Gastrocnemius medialis (tissue), 4 donors: ENCODE results near the gene TLR4. TPM values are rescaled to one million over a fixed set of nuclear protein-coding genes. Genes with fewer than 3 reads are reported as not detected.

Experiments used
- ATAC-seq, 2 donors: fragments of 150-250 bp; one replicate each; pipeline ENCODE4 v1.9.1; 2016
- DNase-seq, 2 donors: peaks; one replicate each; pipeline ENCODE4 v3.0.0-alpha.2; 2019
- H3K27ac ChIP-seq, 4 donors: fragments of 200-600 bp; sonication (generic); 1 replicate in 1 of 4; 2 replicates in 3 of 4; pipeline ENCODE4 v1.5.1; 2016 to 2018; ENCODE audit warnings: mild to moderate bottlenecking in 2 of 4, moderate library complexity in 1 of 4
- H3K27me3 ChIP-seq, 3 donors: fragments of 200-600 bp; sonication (generic) in 2 of 3; 1 replicate in 1 of 3; 2 replicates in 2 of 3; pipeline versions ENCODE4 v1.5.1 to v1.6.0; 2016 to 2019; ENCODE audit warnings: mild to moderate bottlenecking in 1 of 3, moderate library complexity in 1 of 3
- H3K36me3 ChIP-seq, 2 donors: fragments of 200-600 bp; sonication (generic) in 1 of 2; one replicate each; pipeline ENCODE4 v1.5.1; 2017 to 2018
- H3K4me1 ChIP-seq, 2 donors: fragments of 200-600 bp; sonication (generic) in 1 of 2; one replicate each; pipeline ENCODE4 v1.5.1; 2016 to 2017; ENCODE audit warnings: mild to moderate bottlenecking in 2 of 2
- H3K4me3 ChIP-seq, 4 donors: fragments of 200-600 bp; sonication (generic) in 3 of 4; 1 replicate in 1 of 4; 2 replicates in 3 of 4; pipeline ENCODE4 v1.5.1; 2016 to 2019; ENCODE audit warnings: mild to moderate bottlenecking in 2 of 4
- H3K9me3 ChIP-seq, 3 donors: fragments of 200-600 bp; sonication (generic) in 2 of 3; 1 replicate in 1 of 3; 2 replicates in 2 of 3; pipeline ENCODE4 v1.5.1; 2016 to 2019
- CTCF ChIP-seq, 5 experiments: fragments of 450-650 bp in 3 of 5; fragments of 200-600 bp in 2 of 5; sonication (generic) in 2 of 5; IDR thresholded peaks in 4 of 5; conservative IDR thresholded peaks in 1 of 5; 1 replicate in 4 of 5; 2 replicates in 1 of 5; pipeline ENCODE4 v1.5.1; 2016 to 2019; ENCODE audit warnings: antibody characterized with exemption in 5 of 5, mild to moderate bottlenecking in 3 of 5, moderate library complexity in 3 of 5
- POLR2A ChIP-seq, 2 donors: fragments of 450-650 bp; IDR thresholded peaks; one replicate each; pipeline ENCODE4 v1.6.1; 2017; ENCODE audit warnings: antibody characterized with exemption in 2 of 2, mild to moderate bottlenecking in 2 of 2, moderate library complexity in 2 of 2
- in situ Hi-C, 4 donors: fragments of 200-750 bp; cut with MboI; loops; one replicate each; pipeline versions ENCODE4 v1.15.0 to v1.8.0; 2017; ENCODE audit warnings: low sequenced_read_pairs in 4 of 4
- intact Hi-C: fragments of 100-400 bp; cut with DNase I; formaldehyde crosslinking; loops from one replicate; pipeline ENCODE4 v1.15.1; 2023; ENCODE audit warnings: low total_unique reads
- total RNA-seq, 4 donors: library from RNA; depleted of rRNA; stranded (reverse); fragments of >200 nt; gene quantifications; one replicate each; pipeline versions ENCODE4 v1.1.0 to v1.2.3, GENCODE V29; 2016

Gene TLR4
- 10 to 100 TPM in 1 of 4 donors, 1 to 10 TPM in 3; 7.5 to 10.3 (median 8.3) TPM for total RNA-seq

GRCh38 chr9:117704024-117704575 lies at the start of gene TLR4:
Gene TLR4 (plus strand): TSS chr9:117704403. CDS start chr9:117704473, 70 bp downstream.
- Histone ChIP-seq H3K36me3 (no peaks in the 10 kb centered on the region), H3K27ac (peak within 1 kb of the TSS; percentile 70 to 81 (median 74)), H3K4me1 (peaks cover 0 to 11% of the 10 kb centered on the region in 2 donors), H3K9me3 (no peaks in the 10 kb centered on the region), H3K4me3 (peak within 1 kb of the TSS; percentile 36 to 59 (median 57)), H3K27me3 (no peaks in the 10 kb centered on the region)
- in situ Hi-C loops, result no loop called here
- ATAC-seq, result peak; percentile 78 to 83
- intact Hi-C loops, result no loop called here
- peak; percentile 52 to 57 for DNase-seq
- no peak for TF ChIP-seq CTCF (IDR thresholded peaks at IDR 0.05 in 4 of 5, conservative IDR thresholded peaks at IDR 0.05 in 1 of 5)
- TF ChIP-seq POLR2A (IDR thresholded peaks at IDR 0.05), result peak; percentile 21 to 58

- no peak for TF ChIP-seq POLR2A (IDR thresholded peaks at IDR 0.05)
- in situ Hi-C loops, result loop anchor here in 1 of 4 donors (25.0 kb wide), 1 partner anchor 231 kb away; no protein-coding TSS in a partner anchor
- Histone ChIP-seq H3K4me1 (no peaks in the 10 kb centered on the region), H3K27me3 (no peaks in the 10 kb centered on the region), H3K27ac (no peak overlapping the region), H3K4me3 (no peak overlapping the region), H3K36me3 (no peaks in the 10 kb centered on the region), H3K9me3 (no peaks in the 10 kb centered on the region)
- DNase-seq (no peak), ATAC-seq (no peak)
- intact Hi-C loops, result no loop called here
Observed at GRCh38 chr9:117656002-117656401, 48.2 kb upstream of the TLR4 start.

GRCh38 chr9:117662651-117663050 lies 41.6 kb upstream of the TLR4 start:
- Histone ChIP-seq H3K4me3 (no peak overlapping the region), H3K4me1 (no peaks in the 10 kb centered on the region), H3K9me3 (no peaks in the 10 kb centered on the region), H3K36me3 (no peaks in the 10 kb centered on the region), H3K27me3 (no peaks in the 10 kb centered on the region), H3K27ac (no peak overlapping the region)
- no peak for TF ChIP-seq CTCF (IDR thresholded peaks at IDR 0.05 in 4 of 5, conservative IDR thresholded peaks at IDR 0.05 in 1 of 5)
- TF ChIP-seq POLR2A (IDR thresholded peaks at IDR 0.05), result no peak
- DNase-seq (no peak), ATAC-seq (no peak)
- in situ Hi-C loops (loop anchor here in 1 of 4 donors (25.0 kb wide), 1 partner anchor 225 kb away; no protein-coding TSS in a partner anchor), intact Hi-C loops (no loop called here)

GRCh38 chr9:117664419-117664818 lies 39.8 kb upstream of the TLR4 start:
- no peak for DNase-seq
- intact Hi-C loops, result no loop called here
- TF ChIP-seq CTCF (IDR thresholded peaks at IDR 0.05 in 4 of 5, conservative IDR thresholded peaks at IDR 0.05 in 1 of 5) (no peak), POLR2A (IDR thresholded peaks at IDR 0.05) (no peak)
- no peaks in the 10 kb centered on the region for H3K4me1 ChIP-seq
- no peak overlapping the region for H3K27ac ChIP-seq
- no peak for ATAC-seq
- H3K27me3 ChIP-seq, result no peaks in the 10 kb centered on the region
- H3K4me3 ChIP-seq, result no peak overlapping the region
- no peaks in the 10 kb centered on the region for H3K36me3 ChIP-seq
- in situ Hi-C loops, result loop anchor here in 1 of 4 donors (25.0 kb wide), 1 partner anchor 223 kb away; no protein-coding TSS in a partner anchor
- no peaks in the 10 kb centered on the region for H3K9me3 ChIP-seq

GRCh38 chr9:117665601-117666385 lies 38.4 kb upstream of the TLR4 start:
- intact Hi-C loops, result no loop called here
- H3K9me3 ChIP-seq, result no peaks in the 10 kb centered on the region
- in situ Hi-C loops, result loop anchor here in 1 of 4 donors (25.0 kb wide), 1 partner anchor 222 kb away; no protein-coding TSS in a partner anchor
- no peaks in the 10 kb centered on the region for H3K4me1 ChIP-seq
- H3K4me3 ChIP-seq, result no peak overlapping the region
- TF ChIP-seq CTCF (IDR thresholded peaks at IDR 0.05 in 4 of 5, conservative IDR thresholded peaks at IDR 0.05 in 1 of 5) (no peak), POLR2A (IDR thresholded peaks at IDR 0.05) (no peak)
- no peak overlapping the region for H3K27ac ChIP-seq
- ATAC-seq, result no peak
- DNase-seq, result no peak
- H3K36me3 ChIP-seq, result no peaks in the 10 kb centered on the region
- H3K27me3 ChIP-seq, result no peaks in the 10 kb centered on the region
